HG03469 (cell line): ENCODE data around the gene EHD4.
A peak's percentile ranks its signal among the peaks of the same experiment; 100 is the strongest.

Experiments
- ATAC-seq: cut with Tn5 transposase; IDR thresholded peaks from one replicate; pipeline ENCODE4 v1.9.1; 2021; ENCODE audit warnings: mild to moderate bottlenecking, moderate library complexity, moderate number of reproducible peaks; ENCODE audit not compliant: unreplicated experiment

The EHD4 gene

GRCh38 chr15:41899854-41900442 lies 72.4 kb downstream of the EHD4 start:
- ATAC-seq, result no peak

- no peak for ATAC-seq
These were observed 75.0 kb downstream of the EHD4 start for GRCh38 chr15:41897363-41897799.

GRCh38 chr15:41896566-41896965 lies 75.8 kb downstream of the EHD4 start:
- no peak for ATAC-seq

GRCh38 chr15:41895957-41896356 lies 76.4 kb downstream of the EHD4 start:
- ATAC-seq, result no peak

- ATAC-seq, result no peak
These were observed 76.9 kb downstream of the EHD4 start for GRCh38 chr15:41895491-41895890.

GRCh38 chr15:41894791-41895463 lies 77.4 kb downstream of the EHD4 start:
- ATAC-seq, result peak; percentile 55

GRCh38 chr15:41894251-41894790 lies 78.0 kb downstream of the EHD4 start:
- ATAC-seq, result no peak

GRCh38 chr15:41893422-41894250 lies 78.7 kb downstream of the EHD4 start, which contains the start of gene SPTBN5:
Gene SPTBN5 (minus strand): TSS chr15:41894053. CDS start chr15:41893497, 556 bp downstream.
- ATAC-seq, result no peak

- ATAC-seq, result no peak
These were observed 79.5 kb downstream of the EHD4 start for GRCh38 chr15:41892621-41893421.

- no peak for ATAC-seq
These were observed 80.4 kb downstream of the EHD4 start for GRCh38 chr15:41891946-41892345.

- no peak for ATAC-seq
These were observed 81.1 kb downstream of the EHD4 start for GRCh38 chr15:41891226-41891625.

GRCh38 chr15:41890050-41890690 lies 82.2 kb downstream of the EHD4 start:
- no peak for ATAC-seq

GRCh38 chr15:41888662-41889253 lies 83.6 kb downstream of the EHD4 start:
- ATAC-seq, result no peak

- no peak for ATAC-seq
These were observed 84.5 kb downstream of the EHD4 start for GRCh38 chr15:41887893-41888292.

GRCh38 chr15:41887161-41887560 lies 85.2 kb downstream of the EHD4 start:
- ATAC-seq, result no peak

GRCh38 chr15:41886741-41887140 lies 85.6 kb downstream of the EHD4 start:
- ATAC-seq, result no peak

GRCh38 chr15:41885841-41886240 lies 86.5 kb downstream of the EHD4 start:
- no peak for ATAC-seq

- ATAC-seq, result no peak
These were observed 87.0 kb downstream of the EHD4 start for GRCh38 chr15:41885321-41885720.

GRCh38 chr15:41884458-41884857 lies 87.9 kb downstream of the EHD4 start:
- ATAC-seq, result no peak

GRCh38 chr15:41883484-41883825 lies 88.9 kb downstream of the EHD4 start:
- no peak for ATAC-seq
